HepG2 (cell line): Measurements from ENCODE around the gene LY6G5B. TPM values are rescaled to one million over a fixed set of nuclear protein-coding genes. Genes with fewer than 3 reads are reported as not detected.
A peak's percentile ranks its signal among the peaks of the same experiment; 100 is the strongest.

ENCODE experiments used
- FIP1L1 ChIP-seq: fragments of 200-400 bp; formaldehyde crosslinking; IDR thresholded peaks from 2 replicates; pipeline ENCODE4 v1.6.1; 2018; ENCODE audit warnings: low read depth, mild to moderate bottlenecking, low read length, moderate library complexity, borderline replicate concordance; ENCODE audit not compliant: insufficient read depth
- FOXA1 ChIP-seq, 2 experiments: fragments of 450-650 bp in 1 of 2; sonication (generic) in 1 of 2; formaldehyde crosslinking in 1 of 2; IDR thresholded peaks; 2 replicates each; pipeline versions ENCODE4 v1.4.0 to v1.6.1; 2016 to 2020; ENCODE audit warnings: missing genetic modification reagents in 1 of 2
- HNF4G ChIP-seq, 2 experiments: sonication (generic) in 1 of 2; formaldehyde crosslinking in 1 of 2; IDR thresholded peaks; 2 replicates each; pipeline versions ENCODE4 v1.4.0 to v1.6.1; 2011 to 2020; ENCODE audit warnings: borderline replicate concordance in 2 of 2, low read depth in 2 of 2, mild to moderate bottlenecking in 2 of 2, low read length in 1 of 2, missing genetic modification reagents in 1 of 2, moderate library complexity in 1 of 2
- IRF1 ChIP-seq: sonication (generic); formaldehyde crosslinking; IDR thresholded peaks from 2 replicates; pipeline ENCODE4 v1.4.0; 2020; ENCODE audit warnings: low read depth, mild to moderate bottlenecking, missing genetic modification reagents
- RFXAP ChIP-seq: sonication (generic); formaldehyde crosslinking; IDR thresholded peaks from 2 replicates; pipeline ENCODE4 v1.4.0; 2020; ENCODE audit warnings: missing genetic modification reagents, borderline replicate concordance
- SKI ChIP-seq: fragments of 450-650 bp; IDR thresholded peaks from one replicate; pipeline ENCODE4 v1.6.1; 2018; ENCODE audit warnings: mild to moderate bottlenecking; ENCODE audit not compliant: partially characterized antibody
- ZBTB34 ChIP-seq: sonication (generic); formaldehyde crosslinking; IDR thresholded peaks from 2 replicates; pipeline ENCODE4 v1.8.0; 2022; ENCODE audit warnings: mild to moderate bottlenecking, missing genetic modification reagents
- ZFP37 ChIP-seq: sonication (generic); formaldehyde crosslinking; IDR thresholded peaks from 2 replicates; pipeline ENCODE4 v1.4.0; 2020; ENCODE audit warnings: missing genetic modification reagents, borderline replicate concordance
- ZNF343 ChIP-seq: sonication (generic); formaldehyde crosslinking; IDR thresholded peaks from 2 replicates; pipeline ENCODE4 v1.4.0; 2020; ENCODE audit warnings: mild to moderate bottlenecking, missing genetic modification reagents
- ZNF510 ChIP-seq: sonication (generic); formaldehyde crosslinking; IDR thresholded peaks from 2 replicates; pipeline ENCODE4 v1.4.0; 2020; ENCODE audit warnings: low read depth, mild to moderate bottlenecking, missing genetic modification reagents
- ZNF598 ChIP-seq: sonication (generic); formaldehyde crosslinking; IDR thresholded peaks from 2 replicates; pipeline ENCODE4 v1.5.1; 2020; ENCODE audit warnings: mild to moderate bottlenecking, missing genetic modification reagents, borderline replicate concordance
- ZNF883 ChIP-seq: sonication (generic); formaldehyde crosslinking; IDR thresholded peaks from 2 replicates; pipeline ENCODE4 v1.5.1; 2020; ENCODE audit warnings: mild to moderate bottlenecking, missing genetic modification reagents; ENCODE audit errors: not compliant biosample characterization
- polyA plus RNA-seq, 8 experiments: library from polyadenylated mRNA; depleted of rRNA in 3 of 8; stranded (reverse) in 7 of 8; unstranded in 1 of 8; fragments of >200 nt; fragmentation: Illumina TruSeq in 4 of 8; extraction: Trizol in 4 of 8; gene quantifications; 2 replicates each; pipeline versions ENCODE4 v1.2.1 to v1.2.3, GENCODE V29; 2011 to 2016; ENCODE audit warnings: low read depth in 4 of 8, missing spikeins in 1 of 8, mixed read lengths in 1 of 8; ENCODE audit not compliant: insufficient read depth in 1 of 8
- total RNA-seq, 5 experiments: library from RNA; depleted of rRNA; stranded (reverse); fragments of >200 nt; fragmentation: Illumina TruSeq; extraction: Trizol; gene quantifications; 2 replicates each; pipeline ENCODE4 v1.2.3, GENCODE V29; 2016; ENCODE audit warnings: low read depth in 1 of 5
- TF ChIP-seq, protein P1 (sequence below): sonication (generic); formaldehyde crosslinking; IDR thresholded peaks from 2 replicates; pipeline ENCODE4 v1.4.0; 2020; ENCODE audit warnings: mild to moderate bottlenecking, missing genetic modification reagents, borderline replicate concordance

LY6G5B gene
- total and polyA plus RNA-seq, 2 of the 13 experiments (the other 11 are each of a cell fraction or from before 2014, with no cell fraction given): 7.8 to 15.7 TPM

- TF ChIP-seq ZBTB34 (CRISPR knock-in tag) (0 out of 2 replicates have a peak, but pooled peaks have one; percentile 66), ZFP37 (peak; percentile 9; the same call in 1 of the 2 replicates), ZNF343 (CRISPR knock-in tag) (peak; percentile 85; the same call in 1 of the 2 replicates), FOXA1 (IDR thresholded peaks at IDR 0.05) (no peak), FOXA1 (CRISPR knock-in tag; IDR thresholded peaks at IDR 0.05) (peak; percentile 46), IRF1 (CRISPR knock-in tag) (no peak), ZNF510 (CRISPR knock-in tag) (peak; percentile 39; the same call in 1 of the 2 replicates), ZNF883 (no peak), ZNF598 (no peak), RFXAP (CRISPR knock-in tag) (0 out of 2 replicates have a peak, but pooled peaks have one; percentile 72), SKI (no peak), FIP1L1 (no peak), HNF4G (IDR thresholded peaks at IDR 0.05; ENCODE audit: borderline replicate concordance, low read depth, low read length) (peak; percentile 63; the same call in 1 of the 2 replicates), HNF4G (CRISPR knock-in tag; IDR thresholded peaks at IDR 0.05; ENCODE audit: borderline replicate concordance, low read depth) (0 out of 2 replicates have a peak, but pooled peaks have one; percentile 35)
- TF ChIP-seq, protein P1, sequence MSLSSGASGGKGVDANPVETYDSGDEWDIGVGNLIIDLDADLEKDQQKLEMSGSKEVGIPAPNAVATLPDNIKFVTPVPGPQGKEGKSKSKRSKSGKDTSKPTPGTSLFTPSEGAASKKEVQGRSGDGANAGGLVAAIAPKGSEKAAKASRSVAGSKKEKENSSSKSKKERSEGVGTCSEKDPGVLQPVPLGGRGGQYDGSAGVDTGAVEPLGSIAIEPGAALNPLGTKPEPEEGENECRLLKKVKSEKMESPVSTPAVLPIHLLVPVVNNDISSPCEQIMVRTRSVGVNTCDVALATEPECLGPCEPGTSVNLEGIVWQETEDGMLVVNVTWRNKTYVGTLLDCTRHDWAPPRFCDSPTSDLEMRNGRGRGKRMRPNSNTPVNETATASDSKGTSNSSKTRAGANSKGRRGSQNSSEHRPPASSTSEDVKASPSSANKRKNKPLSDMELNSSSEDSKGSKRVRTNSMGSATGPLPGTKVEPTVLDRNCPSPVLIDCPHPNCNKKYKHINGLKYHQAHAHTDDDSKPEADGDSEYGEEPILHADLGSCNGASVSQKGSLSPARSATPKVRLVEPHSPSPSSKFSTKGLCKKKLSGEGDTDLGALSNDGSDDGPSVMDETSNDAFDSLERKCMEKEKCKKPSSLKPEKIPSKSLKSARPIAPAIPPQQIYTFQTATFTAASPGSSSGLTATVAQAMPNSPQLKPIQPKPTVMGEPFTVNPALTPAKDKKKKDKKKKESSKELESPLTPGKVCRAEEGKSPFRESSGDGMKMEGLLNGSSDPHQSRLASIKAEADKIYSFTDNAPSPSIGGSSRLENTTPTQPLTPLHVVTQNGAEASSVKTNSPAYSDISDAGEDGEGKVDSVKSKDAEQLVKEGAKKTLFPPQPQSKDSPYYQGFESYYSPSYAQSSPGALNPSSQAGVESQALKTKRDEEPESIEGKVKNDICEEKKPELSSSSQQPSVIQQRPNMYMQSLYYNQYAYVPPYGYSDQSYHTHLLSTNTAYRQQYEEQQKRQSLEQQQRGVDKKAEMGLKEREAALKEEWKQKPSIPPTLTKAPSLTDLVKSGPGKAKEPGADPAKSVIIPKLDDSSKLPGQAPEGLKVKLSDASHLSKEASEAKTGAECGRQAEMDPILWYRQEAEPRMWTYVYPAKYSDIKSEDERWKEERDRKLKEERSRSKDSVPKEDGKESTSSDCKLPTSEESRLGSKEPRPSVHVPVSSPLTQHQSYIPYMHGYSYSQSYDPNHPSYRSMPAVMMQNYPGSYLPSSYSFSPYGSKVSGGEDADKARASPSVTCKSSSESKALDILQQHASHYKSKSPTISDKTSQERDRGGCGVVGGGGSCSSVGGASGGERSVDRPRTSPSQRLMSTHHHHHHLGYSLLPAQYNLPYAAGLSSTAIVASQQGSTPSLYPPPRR (CRISPR knock-in tag): peak; percentile 45; the same call in 1 of the 2 replicates
Observed at GRCh38 chr6:31702819-31703716, 33.3 kb downstream of the LY6G5B start, which contains the start of gene ABHD16A (continued).
